ENCODE data around the gene CAMK4.

DNA sequence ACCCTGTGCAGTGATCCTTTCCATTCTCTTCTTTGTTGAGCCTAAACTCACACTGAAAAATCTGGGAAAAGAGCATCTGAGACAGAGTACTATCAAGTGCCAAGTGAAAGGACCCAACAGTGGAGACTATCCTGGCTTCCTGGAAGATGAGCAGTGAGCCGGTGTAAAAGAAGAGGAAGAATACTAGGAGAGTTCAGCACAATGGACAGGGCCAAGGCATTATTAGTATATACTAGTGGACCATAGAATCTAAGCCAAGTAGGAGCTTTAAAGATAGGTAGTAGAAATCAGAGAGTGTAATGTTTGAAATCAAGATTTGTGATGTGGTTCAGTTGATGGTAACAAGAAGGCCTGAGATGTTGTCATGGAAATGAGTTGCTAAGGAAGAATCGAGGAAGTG, 140.8 kb downstream of the CAMK4 start:
- TF ChIP-seq CTCF (IDR thresholded peaks at IDR 0.05) = no peak
- TF ChIP-seq POLR2AphosphoS5 (IDR thresholded peaks at IDR 0.05) = no peak
